ENCODE results near the gene FAM162A.

- no peak for TF ChIP-seq CTCF (IDR thresholded peaks at IDR 0.05)
- TF ChIP-seq ZNF671 (CRISPR knock-in tag; IDR thresholded peaks at IDR 0.05): no peak
Measured at GRCh38 chr3:122461806-122462205, 77.8 kb downstream of the FAM162A start.

Data from WTC11 (cell line).